ENCODE measurements around the gene FHDC1.

Gene FHDC1

GRCh38 chr4:153005899-153006381 is 69.8 kb downstream of the FHDC1 start:
- TF ChIP-seq EZH2phosphoT487 (IDR thresholded peaks at IDR 0.05; ENCODE audit: borderline replicate concordance, low read length) (no peak), CTCF (IDR thresholded peaks at IDR 0.05; ENCODE audit: low read depth, low read length, poor library complexity, severe bottlenecking) (no peak)
- no peaks in the 10 kb centered on the region for H3F3A ChIP-seq (ENCODE audit: control insufficient read depth, insufficient read depth)
- H3K27ac ChIP-seq (ENCODE audit: low read depth, low read length), result no peak overlapping the region
- no peak overlapping the region for H3K4me2 ChIP-seq (ENCODE audit: low read length)
- H3K4me3 ChIP-seq (ENCODE audit: low read length), result no peak overlapping the region
- H3K4me1 ChIP-seq (ENCODE audit: control insufficient read depth, low read length), result no peaks in the 10 kb centered on the region
- H4K20me1 ChIP-seq (ENCODE audit: control insufficient read depth, insufficient read depth, low read depth, low read length), result no peaks in the 10 kb centered on the region
- no peaks in the 10 kb centered on the region; the same call in 1 of the 2 replicates for H3K27me3 ChIP-seq (ENCODE audit: control insufficient read depth, low read length)
- H3K9me3 ChIP-seq (ENCODE audit: control insufficient read depth, insufficient read depth, low read length), result no peaks in the 10 kb centered on the region
- no peaks in the 10 kb centered on the region for H3K79me2 ChIP-seq (ENCODE audit: control insufficient read depth, low read length)
- H3K9me2 ChIP-seq (replicated peaks; ENCODE audit: control insufficient read depth, low read length), result no peaks in the 10 kb centered on the region
- no peaks in the 10 kb centered on the region for H3K36me3 ChIP-seq (ENCODE audit: control insufficient read depth, low read length)

- Histone ChIP-seq H3K27ac (ENCODE audit: low read depth, low read length) (no peak overlapping the region), H3K79me2 (ENCODE audit: control insufficient read depth, low read length) (no peaks in the 10 kb centered on the region), H3K9me3 (ENCODE audit: control insufficient read depth, insufficient read depth, low read length) (no peaks in the 10 kb centered on the region), H3K9me2 (replicated peaks; ENCODE audit: control insufficient read depth, low read length) (no peaks in the 10 kb centered on the region), H3F3A (ENCODE audit: control insufficient read depth, insufficient read depth) (no peaks in the 10 kb centered on the region), H3K36me3 (ENCODE audit: control insufficient read depth, low read length) (no peaks in the 10 kb centered on the region), H3K27me3 (ENCODE audit: control insufficient read depth, low read length) (no peaks in the 10 kb centered on the region), H3K4me2 (ENCODE audit: low read length) (no peak overlapping the region), H4K20me1 (ENCODE audit: control insufficient read depth, insufficient read depth, low read depth, low read length) (no peaks in the 10 kb centered on the region), H3K4me1 (ENCODE audit: control insufficient read depth, low read length) (no peaks in the 10 kb centered on the region), H3K4me3 (ENCODE audit: low read length) (no peak overlapping the region)
- TF ChIP-seq CTCF (IDR thresholded peaks at IDR 0.05; ENCODE audit: low read depth, low read length, poor library complexity, severe bottlenecking) (no peak), EZH2phosphoT487 (IDR thresholded peaks at IDR 0.05; ENCODE audit: borderline replicate concordance, low read length) (no peak)
These were observed 72.6 kb downstream of the FHDC1 start for GRCh38 chr4:153008578-153009199.

GRCh38 chr4:153010146-153010545 is 74.0 kb downstream of the FHDC1 start:
- Histone ChIP-seq H3K9me3 (ENCODE audit: control insufficient read depth, insufficient read depth, low read length) (no peaks in the 10 kb centered on the region), H3K27ac (ENCODE audit: low read depth, low read length) (no peak overlapping the region), H3K4me2 (ENCODE audit: low read length) (no peak overlapping the region), H3K9me2 (replicated peaks; ENCODE audit: control insufficient read depth, low read length) (no peaks in the 10 kb centered on the region), H3K4me3 (ENCODE audit: low read length) (no peak overlapping the region), H3F3A (ENCODE audit: control insufficient read depth, insufficient read depth) (no peaks in the 10 kb centered on the region), H3K4me1 (ENCODE audit: control insufficient read depth, low read length) (no peaks in the 10 kb centered on the region), H3K27me3 (ENCODE audit: control insufficient read depth, low read length) (no peaks in the 10 kb centered on the region), H3K36me3 (ENCODE audit: control insufficient read depth, low read length) (no peaks in the 10 kb centered on the region), H4K20me1 (ENCODE audit: control insufficient read depth, insufficient read depth, low read depth, low read length) (no peaks in the 10 kb centered on the region), H3K79me2 (ENCODE audit: control insufficient read depth, low read length) (no peaks in the 10 kb centered on the region)
- no peak for TF ChIP-seq EZH2phosphoT487 (IDR thresholded peaks at IDR 0.05; ENCODE audit: borderline replicate concordance, low read length)
- TF ChIP-seq CTCF (IDR thresholded peaks at IDR 0.05; ENCODE audit: low read depth, low read length, poor library complexity, severe bottlenecking), result no peak
